Kidney epithelial cell (primary cell): ENCODE measurements around the gene UGT1A10. TPM values are rescaled to one million over a fixed set of nuclear protein-coding genes. Genes with fewer than 3 reads are reported as not detected.

Experiments
- DNase-seq: peaks from one replicate; pipeline ENCODE4 v3.0.0-alpha.2; 2010; ENCODE audit warnings: low read depth
- H3K27me3 ChIP-seq: 2 replicates; pipeline ENCODE4 v1.6.0; 2011; ENCODE audit warnings: low read length; ENCODE audit not compliant: control insufficient read depth, insufficient read depth
- H3K36me3 ChIP-seq: 2 replicates; pipeline ENCODE4 v1.5.1; 2011; ENCODE audit warnings: low read length; ENCODE audit not compliant: control insufficient read depth, insufficient read depth
- H3K4me3 ChIP-seq: 2 replicates; pipeline ENCODE4 v1.5.1; 2011; ENCODE audit warnings: low read depth, mild to moderate bottlenecking, control low read depth, low read length
- CTCF ChIP-seq: IDR thresholded peaks from 2 replicates; pipeline ENCODE4 v1.5.1; 2011; ENCODE audit warnings: mild to moderate bottlenecking, moderate library complexity, low read length, control low read depth, inconsistent platforms; ENCODE audit not compliant: insufficient read depth, poor library complexity, severe bottlenecking
- total RNA-seq: library from RNA; depleted of rRNA; stranded (reverse); fragments of >200 nt; gene quantifications from 2 replicates; pipeline ENCODE4 v1.2.3, GENCODE V29; 2015

Gene UGT1A10
- total RNA-seq, 1 donor from 2014 or later, result not detected

GRCh38 chr2:233816334-233816733 is 180.1 kb downstream of the UGT1A10 start:
- H3K27me3 ChIP-seq, result no peaks in the 10 kb centered on the region
- no peak for TF ChIP-seq CTCF
- no peak overlapping the region for H3K4me3 ChIP-seq
- H3K36me3 ChIP-seq, result no peaks in the 10 kb centered on the region
- no peak for DNase-seq

GRCh38 chr2:233816771-233817170 is 180.5 kb downstream of the UGT1A10 start:
- DNase-seq, result no peak
- TF ChIP-seq CTCF, result no peak
- H3K27me3 ChIP-seq, result no peaks in the 10 kb centered on the region
- H3K4me3 ChIP-seq, result no peak overlapping the region
- H3K36me3 ChIP-seq, result no peaks in the 10 kb centered on the region

GRCh38 chr2:233817361-233817911 is 181.2 kb downstream of the UGT1A10 start:
- Histone ChIP-seq H3K36me3 (no peaks in the 10 kb centered on the region), H3K27me3 (no peaks in the 10 kb centered on the region), H3K4me3 (no peak overlapping the region)
- no peak for TF ChIP-seq CTCF
- DNase-seq, result no peak

GRCh38 chr2:233817995-233818638 is 181.9 kb downstream of the UGT1A10 start:
- Histone ChIP-seq H3K36me3 (no peaks in the 10 kb centered on the region), H3K27me3 (no peaks in the 10 kb centered on the region), H3K4me3 (no peak overlapping the region)
- TF ChIP-seq CTCF, result no peak
- no peak for DNase-seq

GRCh38 chr2:233818639-233819621 is 182.7 kb downstream of the UGT1A10 start:
- no peaks in the 10 kb centered on the region for H3K27me3 ChIP-seq
- DNase-seq, result no peak
- no peaks in the 10 kb centered on the region for H3K36me3 ChIP-seq
- no peak for TF ChIP-seq CTCF
- H3K4me3 ChIP-seq, result no peak overlapping the region
